Esophagus muscularis mucosa (tissue), 3 donors: ENCODE measurements around the gene EED.

Experiments used
- POLR2AphosphoS5 ChIP-seq, 2 donors: sonication (generic); formaldehyde crosslinking; IDR thresholded peaks; one replicate each; pipeline ENCODE4 v1.6.1; 2017; ENCODE audit warnings: antibody characterized with exemption in 2 of 2
- TF ChIP-seq, protein P1 (sequence below), 3 experiments: fragments of 200-600 bp in 2 of 3; fragments of 450-650 bp in 1 of 3; sonication (generic) in 2 of 3; IDR thresholded peaks; one replicate each; pipeline ENCODE4 v1.5.1; 2017 to 2019; ENCODE audit warnings: antibody characterized with exemption in 3 of 3, mild to moderate bottlenecking in 2 of 3, moderate library complexity in 1 of 3

- TF ChIP-seq, protein P1, sequence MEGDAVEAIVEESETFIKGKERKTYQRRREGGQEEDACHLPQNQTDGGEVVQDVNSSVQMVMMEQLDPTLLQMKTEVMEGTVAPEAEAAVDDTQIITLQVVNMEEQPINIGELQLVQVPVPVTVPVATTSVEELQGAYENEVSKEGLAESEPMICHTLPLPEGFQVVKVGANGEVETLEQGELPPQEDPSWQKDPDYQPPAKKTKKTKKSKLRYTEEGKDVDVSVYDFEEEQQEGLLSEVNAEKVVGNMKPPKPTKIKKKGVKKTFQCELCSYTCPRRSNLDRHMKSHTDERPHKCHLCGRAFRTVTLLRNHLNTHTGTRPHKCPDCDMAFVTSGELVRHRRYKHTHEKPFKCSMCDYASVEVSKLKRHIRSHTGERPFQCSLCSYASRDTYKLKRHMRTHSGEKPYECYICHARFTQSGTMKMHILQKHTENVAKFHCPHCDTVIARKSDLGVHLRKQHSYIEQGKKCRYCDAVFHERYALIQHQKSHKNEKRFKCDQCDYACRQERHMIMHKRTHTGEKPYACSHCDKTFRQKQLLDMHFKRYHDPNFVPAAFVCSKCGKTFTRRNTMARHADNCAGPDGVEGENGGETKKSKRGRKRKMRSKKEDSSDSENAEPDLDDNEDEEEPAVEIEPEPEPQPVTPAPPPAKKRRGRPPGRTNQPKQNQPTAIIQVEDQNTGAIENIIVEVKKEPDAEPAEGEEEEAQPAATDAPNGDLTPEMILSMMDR (IDR thresholded peaks at IDR 0.05), result no peak
- no peak for TF ChIP-seq POLR2AphosphoS5 (IDR thresholded peaks at IDR 0.05)
Measured at GRCh38 chr11:86197448-86197847, 47.1 kb upstream of the EED start.
